Measurements from ENCODE around the gene GAB3. TPM values are rescaled to one million over a fixed set of nuclear protein-coding genes. Genes with fewer than 3 reads are reported as not detected.
A peak's percentile ranks its signal among the peaks of the same experiment; 100 is the strongest.

The GAB3 gene
- total and polyA plus RNA-seq, 7 donors, result 0.46 to 5.5 (median 2.5) TPM

DNA sequence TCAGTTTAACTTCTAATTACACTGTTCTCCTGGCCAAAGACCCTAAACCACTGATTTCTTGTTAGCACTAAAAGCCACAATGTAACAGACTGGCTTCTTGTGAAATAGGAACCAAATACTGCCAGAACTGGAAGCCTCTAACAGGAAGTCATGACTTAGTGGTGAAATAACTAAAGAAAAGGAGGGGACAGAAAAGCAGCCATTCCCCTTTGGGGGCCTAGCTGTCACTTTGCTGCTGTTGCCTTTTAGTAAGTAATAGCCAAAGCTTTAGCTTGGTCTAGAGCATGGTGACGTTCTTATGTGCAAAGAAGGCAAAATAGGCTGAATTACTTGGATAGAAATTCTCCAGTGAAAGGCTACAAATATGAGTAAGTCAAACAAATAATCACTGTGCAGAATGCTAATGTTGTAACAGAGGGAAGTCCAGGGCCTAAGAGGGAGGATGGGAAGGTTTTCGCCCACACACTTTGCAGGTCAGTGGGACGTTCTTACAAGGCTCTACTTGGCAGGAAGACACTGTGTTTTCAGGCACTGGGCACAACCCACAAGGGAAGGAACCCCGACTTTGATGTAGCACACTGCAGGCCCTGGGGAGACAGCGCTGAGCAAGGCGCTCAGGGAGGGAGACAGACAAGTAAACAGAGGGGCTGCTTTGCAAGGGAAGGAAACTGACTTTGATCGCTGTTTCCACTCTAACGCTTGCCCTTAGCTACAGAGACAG lies 16.7 kb downstream of the GAB3 start:
- Histone ChIP-seq H3K9me3 (no peaks in the 10 kb centered on the region), H3K4me1 (peaks cover 0 to 95% (median 82%) of the 10 kb centered on the region in 4 donors), H3K27ac (peak overlapping the region; percentile 76 to 83 (median 81)), H3K36me3 (no peaks in the 10 kb centered on the region), H3K27me3 (no peaks in the 10 kb centered on the region), H3K4me3 (no peak overlapping the region)
- TF ChIP-seq POLR2AphosphoS5 (IDR thresholded peaks at IDR 0.05), result peak in 1 of 4 donors; percentile 43
- no peak for TF ChIP-seq POLR2A (IDR thresholded peaks at IDR 0.05)
- no peak for DNase-seq
- intact Hi-C loops (cut with DNase I), result no loop called here
- WGBS, 2 donors, result 22 to 66% methylated on average over 8 of the region's 8 CpGs

DNA sequence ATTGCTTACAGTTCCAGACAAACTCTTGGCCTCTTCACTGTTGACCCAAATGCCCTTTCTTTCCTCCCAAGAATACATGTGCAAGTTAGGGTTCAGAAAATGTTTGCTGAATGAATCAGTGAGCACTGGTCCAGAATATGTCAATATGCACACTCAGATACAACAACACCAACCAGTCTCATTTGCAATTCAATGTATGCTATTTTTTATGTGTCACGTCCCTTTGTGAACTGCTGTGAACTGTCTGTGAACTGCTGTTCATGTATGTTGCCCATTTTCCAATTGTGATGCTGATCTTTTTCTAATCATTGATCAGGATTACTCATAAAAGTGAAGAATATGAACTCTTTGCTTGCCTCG lies 17.8 kb downstream of the GAB3 start:
- Histone ChIP-seq H3K27ac (peak overlapping the region; percentile 22 to 83 (median 81)), H3K4me3 (no peak overlapping the region), H3K4me1 (peaks cover 0 to 97% (median 90%) of the 10 kb centered on the region in 4 donors), H3K27me3 (no peaks in the 10 kb centered on the region), H3K36me3 (no peaks in the 10 kb centered on the region), H3K9me3 (no peaks in the 10 kb centered on the region)
- no peak for DNase-seq
- WGBS, 2 donors, result 67 to 77% methylated on average over 2 of the region's 2 CpGs
- intact Hi-C loops (cut with DNase I), result no loop called here
- TF ChIP-seq, protein P1, sequence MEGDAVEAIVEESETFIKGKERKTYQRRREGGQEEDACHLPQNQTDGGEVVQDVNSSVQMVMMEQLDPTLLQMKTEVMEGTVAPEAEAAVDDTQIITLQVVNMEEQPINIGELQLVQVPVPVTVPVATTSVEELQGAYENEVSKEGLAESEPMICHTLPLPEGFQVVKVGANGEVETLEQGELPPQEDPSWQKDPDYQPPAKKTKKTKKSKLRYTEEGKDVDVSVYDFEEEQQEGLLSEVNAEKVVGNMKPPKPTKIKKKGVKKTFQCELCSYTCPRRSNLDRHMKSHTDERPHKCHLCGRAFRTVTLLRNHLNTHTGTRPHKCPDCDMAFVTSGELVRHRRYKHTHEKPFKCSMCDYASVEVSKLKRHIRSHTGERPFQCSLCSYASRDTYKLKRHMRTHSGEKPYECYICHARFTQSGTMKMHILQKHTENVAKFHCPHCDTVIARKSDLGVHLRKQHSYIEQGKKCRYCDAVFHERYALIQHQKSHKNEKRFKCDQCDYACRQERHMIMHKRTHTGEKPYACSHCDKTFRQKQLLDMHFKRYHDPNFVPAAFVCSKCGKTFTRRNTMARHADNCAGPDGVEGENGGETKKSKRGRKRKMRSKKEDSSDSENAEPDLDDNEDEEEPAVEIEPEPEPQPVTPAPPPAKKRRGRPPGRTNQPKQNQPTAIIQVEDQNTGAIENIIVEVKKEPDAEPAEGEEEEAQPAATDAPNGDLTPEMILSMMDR (IDR thresholded peaks at IDR 0.05), result no peak
- TF ChIP-seq POLR2AphosphoS5 (IDR thresholded peaks at IDR 0.05) (no peak), POLR2A (IDR thresholded peaks at IDR 0.05) (no peak), EP300 (IDR thresholded peaks at IDR 0.05) (no peak)

DNA sequence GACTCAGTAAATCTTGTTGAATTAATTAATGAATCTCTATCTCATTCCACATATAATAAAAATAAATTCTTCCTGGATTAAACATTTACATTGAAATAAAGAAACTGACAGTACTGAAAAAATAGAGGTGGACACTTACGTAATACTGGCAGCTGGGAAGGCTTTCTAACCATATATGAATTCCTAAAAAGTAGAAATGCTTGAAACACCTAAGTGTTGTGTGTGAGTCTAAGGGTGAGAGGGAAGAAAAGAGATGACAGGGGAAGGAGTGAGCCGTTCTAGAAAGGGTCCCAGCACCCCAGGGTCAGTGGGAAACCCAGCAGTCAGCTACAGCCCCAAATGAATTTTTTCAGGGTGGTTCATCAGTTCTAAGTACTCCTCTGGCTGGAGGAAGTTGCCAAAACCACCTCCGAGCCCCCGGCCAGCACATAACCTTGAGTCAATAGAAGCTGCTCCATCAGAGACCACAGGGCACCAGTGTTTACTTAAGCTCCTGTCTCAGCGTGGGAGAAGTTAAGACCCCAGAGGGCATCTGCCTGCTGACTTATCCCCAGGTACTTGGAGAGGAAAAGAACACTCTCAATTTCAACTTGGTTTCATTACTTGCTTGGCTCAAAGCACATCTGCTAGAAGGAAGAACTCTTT lies 18.3 kb downstream of the GAB3 start:
- TF ChIP-seq, protein P1 (IDR thresholded peaks at IDR 0.05), result no peak
- TF ChIP-seq POLR2AphosphoS5 (IDR thresholded peaks at IDR 0.05) (no peak), EP300 (IDR thresholded peaks at IDR 0.05) (no peak), POLR2A (IDR thresholded peaks at IDR 0.05) (no peak)
- intact Hi-C loops (cut with DNase I), result no loop called here
- 44 to 51% methylated on average over 5 of the region's 5 CpGs for WGBS, 2 donors
- Histone ChIP-seq H3K27me3 (no peaks in the 10 kb centered on the region), H3K4me1 (peaks cover 0 to 97% (median 91%) of the 10 kb centered on the region in 4 donors), H3K27ac (peak overlapping the region; percentile 39 to 83 (median 81)), H3K36me3 (no peaks in the 10 kb centered on the region), H3K9me3 (no peaks in the 10 kb centered on the region), H3K4me3 (no peak overlapping the region)
- DNase-seq, result no peak

DNA sequence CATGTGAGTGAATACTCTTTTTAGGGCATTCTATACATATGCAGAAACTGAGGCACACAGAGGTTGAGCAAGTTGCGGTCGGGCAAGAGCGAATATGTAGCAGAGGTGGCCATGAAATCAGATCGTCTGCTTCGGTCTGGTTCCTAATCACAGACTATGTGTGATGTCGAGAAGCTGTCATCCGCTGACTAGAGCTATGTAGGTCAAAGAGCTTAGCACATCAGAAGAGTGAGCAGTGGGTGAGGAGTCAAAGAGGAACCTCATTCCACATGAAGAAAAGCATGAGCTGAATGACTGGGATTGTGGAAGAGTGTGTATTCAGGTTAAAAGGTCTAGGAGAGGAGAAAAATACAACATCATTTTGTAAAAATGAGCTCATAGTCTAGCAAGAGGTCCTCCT lies 19.0 kb downstream of the GAB3 start:
- peaks cover 0 to 97% (median 91%) of the 10 kb centered on the region in 4 donors for H3K4me1 ChIP-seq
- WGBS, 2 donors, result 84% methylated on average over 7 of the region's 7 CpGs

DNA sequence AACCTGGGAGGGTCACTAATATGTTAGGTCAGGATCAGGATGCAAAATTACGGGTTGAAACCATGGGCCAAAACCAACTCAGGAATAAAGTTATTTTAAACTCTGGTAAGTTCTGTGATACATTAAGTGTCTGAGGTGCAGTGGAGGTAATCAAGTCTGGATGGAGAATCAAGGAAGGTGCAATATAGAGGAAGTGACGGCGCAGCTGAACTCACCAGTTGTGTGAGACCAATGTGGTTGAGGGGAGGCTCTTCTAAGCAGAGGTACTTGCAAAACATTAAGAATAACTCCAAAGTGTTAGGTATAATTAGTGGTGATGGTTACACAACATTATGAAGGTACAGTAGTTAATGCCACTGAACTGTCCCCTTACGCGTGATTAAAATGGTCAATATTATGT lies 19.7 kb downstream of the GAB3 start:
- no peak for DNase-seq
- 82 to 88% methylated on average over 5 of the region's 5 CpGs for WGBS, 2 donors
- Histone ChIP-seq H3K36me3 (no peaks in the 10 kb centered on the region), H3K4me3 (no peak overlapping the region), H3K9me3 (no peaks in the 10 kb centered on the region), H3K27me3 (no peaks in the 10 kb centered on the region), H3K4me1 (peaks cover 0 to 95% (median 89%) of the 10 kb centered on the region in 4 donors), H3K27ac (peak overlapping the region; percentile 70 to 83 (median 80))
- intact Hi-C loops (cut with DNase I), result no loop called here
- TF ChIP-seq POLR2AphosphoS5 (IDR thresholded peaks at IDR 0.05), result no peak
- TF ChIP-seq, protein P1 (IDR thresholded peaks at IDR 0.05), result no peak
- TF ChIP-seq POLR2A (IDR thresholded peaks at IDR 0.05), result no peak
- no peak for TF ChIP-seq EP300 (IDR thresholded peaks at IDR 0.05)

More for the DNA sequence above, 19.0 kb downstream of the GAB3 start:
- H3K36me3 ChIP-seq, result no peaks in the 10 kb centered on the region
- no peak for DNase-seq
- intact Hi-C loops (cut with DNase I), result no loop called here
- TF ChIP-seq EP300 (IDR thresholded peaks at IDR 0.05) (no peak), POLR2AphosphoS5 (IDR thresholded peaks at IDR 0.05) (no peak), POLR2A (IDR thresholded peaks at IDR 0.05) (no peak)
- TF ChIP-seq, protein P1 (IDR thresholded peaks at IDR 0.05), result no peak
- H3K27me3 ChIP-seq, result no peaks in the 10 kb centered on the region
- peak overlapping the region in 3 of 4 donors; percentile 81 to 83 (median 81) for H3K27ac ChIP-seq
- no peaks in the 10 kb centered on the region for H3K9me3 ChIP-seq
- H3K4me3 ChIP-seq, result no peak overlapping the region

All from sigmoid colon (tissue), 7 donors.